OCI-M2 (cell line): ENCODE results near the gene MAP3K20.
"Not testable (repeated sequence)": the region's sequence is repeated elsewhere in the genome, so short reads cannot be mapped to it uniquely, and the experiment has no call there.

Experiments
- DNase-seq: peaks from one replicate; lab custom pipeline; 2025; ENCODE audit not compliant: unreplicated experiment; lab: John Stamatoyannopoulos, UW

MAP3K20 gene

DNA sequence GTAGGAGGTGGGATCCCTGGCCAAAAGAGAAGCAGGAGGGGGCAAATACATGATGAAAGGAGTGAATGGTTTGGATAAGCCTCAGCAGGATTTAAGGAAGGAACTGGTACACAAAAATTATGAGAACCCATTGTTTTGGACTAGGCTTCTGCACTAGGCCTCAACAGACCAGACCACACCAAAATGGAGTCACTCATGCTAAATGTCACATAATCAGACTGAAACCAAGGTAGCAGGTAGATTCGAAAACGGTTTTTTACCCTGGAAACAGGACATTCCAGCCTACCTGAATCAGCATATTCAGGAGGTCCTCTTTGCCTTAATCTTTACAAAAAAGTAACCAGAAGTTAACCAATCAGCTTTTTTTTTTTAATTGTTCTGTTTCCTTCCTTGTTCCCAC is 229.7 kb downstream of the MAP3K20 start:
- DNase-seq, result no peak

DNA sequence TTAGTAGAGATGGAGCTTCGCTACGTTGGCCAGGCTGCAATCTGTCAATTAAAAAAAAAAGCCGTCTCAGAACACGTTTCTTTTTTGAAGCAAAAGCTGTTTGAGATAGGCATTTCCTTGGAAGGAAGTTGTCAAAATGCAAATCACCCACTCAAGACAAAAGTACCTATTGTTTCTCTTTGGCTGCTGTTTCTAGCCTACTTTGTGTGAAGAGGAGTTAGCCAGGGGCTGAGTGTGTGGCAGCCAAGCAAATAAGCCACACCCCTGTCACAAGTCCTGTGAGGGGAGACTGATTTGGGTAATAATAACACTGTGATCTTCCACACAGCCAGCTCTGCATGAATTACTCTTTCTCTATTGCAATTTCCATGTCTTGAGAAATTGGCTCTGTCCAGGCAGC is 231.6 kb downstream of the MAP3K20 start:
- no peak for DNase-seq

DNA sequence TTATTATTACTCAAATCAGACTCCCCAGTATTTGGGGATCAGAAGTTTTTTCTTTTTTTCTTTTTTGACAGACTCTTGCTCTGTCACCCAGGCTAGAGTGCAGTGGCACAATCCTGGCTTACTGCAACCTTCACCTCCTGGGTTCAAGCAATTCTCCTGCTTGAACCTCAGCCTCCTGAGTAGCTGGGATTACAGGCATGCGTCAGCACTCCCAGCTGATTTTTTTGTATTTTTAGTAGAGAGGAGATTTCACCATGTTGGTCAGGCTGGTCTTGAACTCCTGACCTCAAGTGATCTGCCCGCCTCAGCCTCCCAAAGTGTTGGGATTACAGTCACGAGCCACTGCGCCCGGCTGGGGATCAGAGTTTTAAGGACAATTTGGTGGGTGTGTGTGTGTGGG is 233.7 kb downstream of the MAP3K20 start:
- DNase-seq, result not testable (repeated sequence)

DNA sequence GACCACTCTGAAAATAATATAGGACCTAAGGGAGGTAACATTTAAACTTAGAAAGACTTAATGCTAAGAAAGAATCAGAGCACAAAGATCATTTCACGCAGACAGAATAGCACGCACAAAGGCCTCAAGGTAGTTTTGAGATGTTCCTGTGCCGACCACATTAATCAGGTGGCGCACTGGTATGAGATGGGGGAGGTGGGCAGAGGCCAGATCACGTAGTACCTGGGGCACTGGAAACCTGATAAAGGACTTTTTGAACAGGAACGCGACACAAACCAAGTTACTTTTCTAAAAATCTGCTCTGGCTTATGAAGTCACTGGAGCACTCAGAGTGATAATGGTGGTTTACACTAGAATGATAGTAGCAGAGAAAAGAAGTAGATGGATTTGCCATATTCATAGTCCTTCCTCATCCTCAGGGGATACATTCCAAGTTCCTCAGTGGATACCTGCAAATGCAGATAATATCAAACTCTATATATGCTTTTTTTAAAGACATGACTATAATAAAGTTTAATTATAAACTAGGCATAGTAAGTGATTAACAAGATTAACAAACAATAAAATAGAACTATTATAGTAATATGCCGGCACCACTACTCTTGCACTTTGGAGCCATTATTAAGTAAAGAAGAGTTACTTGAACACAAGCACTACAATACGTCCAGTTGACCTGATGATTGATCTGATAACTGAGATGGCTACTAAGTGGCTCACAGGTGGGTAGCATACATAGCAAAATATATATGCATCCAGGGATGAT is 236.4 kb downstream of the MAP3K20 start:
- DNase-seq, result no peak
